Measurements from ENCODE around the gene G6PC3. TPM values are rescaled to one million over a fixed set of nuclear protein-coding genes. Genes with fewer than 3 reads are reported as not detected.

Gene G6PC3
- total RNA-seq, 1 experiment from 2014 or later: 47.0 TPM

- DNase-seq (ENCODE audit: low spot score): no peak
- H3K9me3 ChIP-seq (ENCODE audit: low read depth, low read length, poor library complexity, severe bottlenecking): no peaks in the 10 kb centered on the region
- CTCF ChIA-PET: no interaction called here
- H3K27ac ChIP-seq (ENCODE audit: low read depth, low read length, poor library complexity, severe bottlenecking): no peak overlapping the region
- peaks cover 25% of the 10 kb centered on the region for H3K4me1 ChIP-seq (ENCODE audit: insufficient read depth, low read length, poor library complexity, severe bottlenecking)
- H3K4me3 ChIP-seq (ENCODE audit: low read depth, low read length, poor library complexity, severe bottlenecking): no peak overlapping the region
- POLR2A ChIA-PET (ENCODE audit: low non-redundant PET): no interaction called here
- intact Hi-C loops (cut with micrococcal nuclease; ENCODE audit: unreplicated experiment): no loop called here
- no peaks in the 10 kb centered on the region for H3K27me3 ChIP-seq (replicated peaks; ENCODE audit: insufficient read depth, low read depth, low read length, poor library complexity)
- H3K36me3 ChIP-seq (ENCODE audit: insufficient read depth, low read length, poor library complexity, severe bottlenecking): peaks cover 3% of the 10 kb centered on the region
- TF ChIP-seq CTCF (conservative IDR thresholded peaks at IDR 0.05; ENCODE audit: low read depth, low read length): no peak
- TF ChIP-seq EZH2 (IDR thresholded peaks at IDR 0.05; ENCODE audit: borderline replicate concordance, low read depth, low read length, poor library complexity, severe bottlenecking): no peak
- no TSS peak for BruUV-seq (replicated peaks)
Observed at GRCh38 chr17:44093231-44093900, 22.8 kb downstream of the G6PC3 start.

- H3K9me3 ChIP-seq (ENCODE audit: low read depth, low read length, poor library complexity, severe bottlenecking): no peaks in the 10 kb centered on the region
- DNase-seq (ENCODE audit: low spot score): no peak
- TF ChIP-seq CTCF (conservative IDR thresholded peaks at IDR 0.05; ENCODE audit: low read depth, low read length) (no peak), EZH2 (IDR thresholded peaks at IDR 0.05; ENCODE audit: borderline replicate concordance, low read depth, low read length, poor library complexity, severe bottlenecking) (no peak)
- POLR2A ChIA-PET (ENCODE audit: low non-redundant PET): no interaction called here
- no TSS peak for BruUV-seq (replicated peaks)
- intact Hi-C loops (cut with micrococcal nuclease; ENCODE audit: unreplicated experiment): no loop called here
- no peak overlapping the region for H3K4me3 ChIP-seq (ENCODE audit: low read depth, low read length, poor library complexity, severe bottlenecking)
- H3K4me1 ChIP-seq (ENCODE audit: insufficient read depth, low read length, poor library complexity, severe bottlenecking): peaks cover 25% of the 10 kb centered on the region
- peaks cover 3% of the 10 kb centered on the region for H3K36me3 ChIP-seq (ENCODE audit: insufficient read depth, low read length, poor library complexity, severe bottlenecking)
- no peaks in the 10 kb centered on the region for H3K27me3 ChIP-seq (replicated peaks; ENCODE audit: insufficient read depth, low read depth, low read length, poor library complexity)
- H3K27ac ChIP-seq (ENCODE audit: low read depth, low read length, poor library complexity, severe bottlenecking): peak overlapping the region; percentile 97
- CTCF ChIA-PET: interaction anchor here (0.6 to 0.7 kb wide), 2 partner anchors 11 to 159 kb away, joined by 3 read pairs; no protein-coding TSS in a partner anchor
Observed at GRCh38 chr17:44094701-44095387, 24.3 kb downstream of the G6PC3 start.

- Histone ChIP-seq H3K9me3 (ENCODE audit: low read depth, low read length, poor library complexity, severe bottlenecking) (no peaks in the 10 kb centered on the region), H3K4me3 (ENCODE audit: low read depth, low read length, poor library complexity, severe bottlenecking) (no peak overlapping the region), H3K27me3 (replicated peaks; ENCODE audit: insufficient read depth, low read depth, low read length, poor library complexity) (no peaks in the 10 kb centered on the region), H3K36me3 (ENCODE audit: insufficient read depth, low read length, poor library complexity, severe bottlenecking) (peaks cover 3% of the 10 kb centered on the region), H3K4me1 (ENCODE audit: insufficient read depth, low read length, poor library complexity, severe bottlenecking) (peaks cover 25% of the 10 kb centered on the region), H3K27ac (ENCODE audit: low read depth, low read length, poor library complexity, severe bottlenecking) (peak overlapping the region; percentile 97)
- DNase-seq (ENCODE audit: low spot score): no peak
- no TSS peak for BruUV-seq (replicated peaks)
- CTCF ChIA-PET: interaction anchor here (0.6 to 1.3 kb wide), 3 partner anchors 12 to 159 kb away, joined by 3 to 4 read pairs (median 3); partner anchors contain the start of gene HDAC5
- intact Hi-C loops (cut with micrococcal nuclease; ENCODE audit: unreplicated experiment): no loop called here
- POLR2A ChIA-PET (ENCODE audit: low non-redundant PET): no interaction called here
- TF ChIP-seq EZH2 (IDR thresholded peaks at IDR 0.05; ENCODE audit: borderline replicate concordance, low read depth, low read length, poor library complexity, severe bottlenecking) (no peak), CTCF (conservative IDR thresholded peaks at IDR 0.05; ENCODE audit: low read depth, low read length) (no peak)
Observed at GRCh38 chr17:44095388-44095646, 24.8 kb downstream of the G6PC3 start.
